NCI-H2029 treated with DMSO at 0.1 percent for 48 hours (cell line): ENCODE data around the gene LBX1.
"Not testable (repeated sequence)": the region's sequence is repeated elsewhere in the genome, so short reads cannot be mapped to it uniquely, and the experiment has no call there.

Experiments
- DNase-seq: peaks from one replicate; lab custom pipeline; 2025; lab: John Stamatoyannopoulos, UW

Gene LBX1

DNA sequence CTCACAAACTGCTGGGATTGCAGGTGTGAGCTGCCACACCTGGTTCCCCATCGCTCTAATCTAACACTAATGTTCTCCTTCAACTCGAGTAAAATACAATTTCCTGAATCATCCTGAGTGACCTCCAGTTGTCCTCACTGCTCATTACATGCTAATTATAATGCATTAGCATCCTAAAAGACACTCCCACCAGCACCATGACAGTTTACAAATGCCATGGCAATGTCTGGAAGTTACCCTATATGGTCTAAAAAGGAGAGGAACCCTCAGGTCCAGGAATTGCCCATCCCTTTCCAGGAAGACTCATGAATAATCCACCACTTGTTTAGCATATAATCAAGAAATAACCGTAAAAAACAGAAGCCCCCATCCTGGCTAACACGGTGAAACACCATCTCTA is 26.6 kb downstream of the LBX1 start:
- DNase-seq, result not testable (repeated sequence)

DNA sequence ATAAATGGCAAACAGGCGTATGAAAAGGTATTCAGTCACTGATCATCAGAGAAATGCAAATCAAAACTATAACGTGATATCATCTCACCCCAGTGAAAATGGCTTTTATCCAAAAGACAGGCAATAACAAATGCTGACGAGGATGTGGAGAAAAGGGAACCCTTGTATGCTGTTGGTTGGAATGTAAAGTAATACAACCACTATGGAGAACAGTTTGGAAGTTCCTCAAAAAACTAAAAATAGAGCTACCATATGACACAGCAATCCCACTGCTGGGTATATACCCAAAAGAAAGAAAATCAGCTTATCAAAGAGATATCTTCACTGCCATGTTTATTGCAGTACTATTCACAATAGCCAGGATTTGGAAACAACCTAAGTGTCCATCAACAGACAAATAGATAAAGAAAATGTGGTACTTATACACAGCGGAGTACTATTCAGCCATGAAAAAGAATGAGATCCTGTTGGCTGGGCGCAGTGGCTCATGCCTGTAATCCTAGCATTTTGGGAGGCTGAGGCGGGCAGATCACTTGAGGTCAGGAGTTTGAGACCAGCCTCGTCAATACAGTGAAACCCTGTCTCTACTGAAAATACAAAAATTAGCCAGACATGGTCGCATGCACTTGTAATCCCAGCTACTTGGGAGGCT is 30.8 kb downstream of the LBX1 start:
- DNase-seq, result not testable (repeated sequence)

DNA sequence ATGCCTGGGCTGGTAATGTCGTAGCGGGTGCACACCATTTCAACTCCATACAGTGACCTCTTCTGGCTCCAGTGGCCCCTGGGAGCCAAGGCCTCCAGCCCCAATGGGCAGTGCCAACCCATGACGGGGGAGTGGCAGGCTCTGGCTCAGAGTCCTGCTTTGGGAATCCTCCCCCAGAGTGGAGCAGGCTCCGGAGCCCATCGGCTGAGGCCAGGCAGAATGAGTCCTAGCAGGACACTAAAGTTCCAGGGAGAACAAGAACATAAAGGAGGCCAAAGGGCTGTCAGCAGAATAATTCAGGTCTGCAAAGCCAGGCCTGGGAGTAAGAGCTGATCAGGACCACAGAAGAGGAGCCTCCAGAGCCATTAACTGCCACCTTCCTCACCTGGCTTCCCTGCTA is 33.3 kb downstream of the LBX1 start:
- DNase-seq, result no peak

DNA sequence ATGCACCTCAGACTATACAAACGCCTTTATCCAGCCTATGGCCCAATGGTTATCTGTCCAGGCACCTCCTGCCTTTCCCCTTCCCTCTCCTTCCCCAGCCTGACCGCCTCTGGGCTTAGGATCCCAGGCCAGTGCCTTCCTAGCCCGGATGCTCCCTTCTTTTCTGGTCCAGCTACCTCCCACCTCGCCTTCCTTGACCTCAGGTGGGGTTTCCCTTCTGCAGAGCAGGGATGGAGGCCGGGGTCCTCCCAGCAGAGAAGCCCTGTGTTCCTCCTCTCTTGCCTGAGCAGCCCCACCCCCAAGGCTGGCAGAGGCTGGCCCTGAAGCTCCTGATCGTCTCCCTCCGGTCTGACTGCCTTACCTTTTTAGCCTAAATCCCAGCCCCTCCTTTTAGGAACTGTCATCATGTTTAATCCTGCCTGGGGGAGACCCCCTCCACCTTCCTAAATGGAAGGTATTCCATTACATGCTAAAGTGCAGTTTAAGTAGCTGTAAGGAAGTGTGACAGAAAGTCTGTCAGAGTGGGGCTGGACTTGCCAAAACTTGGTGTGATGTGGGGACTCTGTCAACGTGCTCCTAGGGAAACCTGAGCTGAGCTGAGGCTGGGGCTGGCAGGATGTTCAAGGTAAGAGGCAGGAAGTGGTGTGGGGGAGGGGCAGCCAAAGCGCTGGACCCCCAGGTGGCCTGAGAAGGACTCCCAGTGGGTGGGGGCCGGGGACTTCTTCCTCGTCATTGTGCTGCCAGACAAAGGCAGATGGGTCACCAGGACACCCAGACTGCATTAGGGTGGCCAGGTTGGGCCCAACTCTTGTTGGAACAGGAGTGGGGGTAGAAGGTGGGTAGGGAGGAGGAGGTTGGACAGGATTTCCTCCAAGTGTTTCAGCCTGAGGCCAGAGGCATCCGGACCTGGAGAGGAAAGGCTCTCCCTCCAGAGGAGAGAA is 39.5 kb downstream of the LBX1 start:
- DNase-seq, result no peak

DNA sequence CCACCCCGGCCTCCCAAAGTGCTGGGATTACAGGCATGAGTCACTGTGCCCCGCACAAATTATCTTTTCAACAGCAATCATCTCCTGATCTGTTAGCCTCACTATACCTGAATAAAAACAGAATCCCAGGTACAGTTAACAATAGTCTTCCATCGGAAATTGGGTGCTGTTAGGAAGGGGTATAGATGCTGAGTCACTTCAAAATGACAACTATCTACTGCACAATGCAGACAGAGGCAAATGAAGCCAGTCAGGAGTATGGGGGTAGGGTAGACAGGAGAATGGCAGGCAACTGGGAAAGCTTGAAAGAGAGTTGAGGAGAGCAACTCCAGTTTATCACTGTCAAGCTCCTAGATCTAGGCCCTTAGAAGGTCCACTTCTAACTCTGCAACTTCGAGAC is 40.3 kb downstream of the LBX1 start:
- no peak for DNase-seq

DNA sequence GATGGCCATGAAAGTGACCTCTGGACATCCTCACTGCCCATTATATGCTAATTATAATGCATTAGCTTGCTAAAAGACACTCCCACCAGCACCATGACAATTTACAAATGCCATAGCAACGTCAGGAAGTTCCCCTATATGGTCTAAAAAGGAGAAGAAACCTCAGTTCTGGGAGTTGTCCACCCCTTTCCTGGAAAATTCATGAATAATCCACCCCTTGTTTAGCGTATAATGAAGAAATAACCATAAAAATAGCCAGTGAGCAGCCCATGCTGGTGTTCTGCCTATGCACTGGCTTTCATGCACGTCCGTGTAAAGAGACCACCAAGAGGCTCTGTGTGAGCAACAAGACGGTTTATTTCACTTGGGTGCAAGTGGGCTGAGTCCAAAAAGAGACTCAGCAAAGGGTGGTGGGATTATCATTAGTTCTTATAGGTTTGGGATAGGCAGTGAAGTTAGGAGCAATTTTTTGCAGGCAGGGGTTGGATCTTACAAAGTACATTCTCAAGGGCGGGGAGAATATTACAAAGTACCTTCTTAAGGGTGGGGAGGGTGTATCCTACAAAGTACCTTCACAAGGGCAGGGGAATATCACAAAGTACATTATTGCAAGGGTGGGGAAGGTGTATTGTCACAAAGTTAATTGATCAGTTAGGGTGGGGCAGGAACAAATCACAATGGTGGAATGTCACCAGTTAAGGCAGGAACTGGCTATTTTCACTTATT is 45.6 kb downstream of the LBX1 start:
- DNase-seq, result no peak

DNA sequence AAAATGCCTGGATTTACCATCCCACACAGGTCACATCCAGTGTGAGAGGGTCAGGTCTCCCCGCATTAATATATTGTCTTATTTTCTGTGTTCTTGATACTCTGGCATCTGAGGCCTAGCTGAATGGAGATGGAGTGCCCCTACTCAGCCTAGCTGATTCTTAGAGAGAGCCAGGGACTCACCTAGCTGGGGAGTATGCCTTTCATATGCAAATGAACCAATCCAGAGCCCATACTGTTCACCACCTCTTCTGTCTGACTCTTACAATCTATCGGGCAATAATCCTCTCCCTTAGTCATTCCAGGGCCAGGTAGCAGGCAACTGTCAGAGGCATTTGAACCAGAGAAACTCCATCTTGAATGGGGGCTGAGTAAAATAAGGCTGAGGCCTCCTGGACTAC is 46.3 kb downstream of the LBX1 start:
- no peak for DNase-seq
